Measurements from ENCODE around the gene MANSC1.

DNA sequence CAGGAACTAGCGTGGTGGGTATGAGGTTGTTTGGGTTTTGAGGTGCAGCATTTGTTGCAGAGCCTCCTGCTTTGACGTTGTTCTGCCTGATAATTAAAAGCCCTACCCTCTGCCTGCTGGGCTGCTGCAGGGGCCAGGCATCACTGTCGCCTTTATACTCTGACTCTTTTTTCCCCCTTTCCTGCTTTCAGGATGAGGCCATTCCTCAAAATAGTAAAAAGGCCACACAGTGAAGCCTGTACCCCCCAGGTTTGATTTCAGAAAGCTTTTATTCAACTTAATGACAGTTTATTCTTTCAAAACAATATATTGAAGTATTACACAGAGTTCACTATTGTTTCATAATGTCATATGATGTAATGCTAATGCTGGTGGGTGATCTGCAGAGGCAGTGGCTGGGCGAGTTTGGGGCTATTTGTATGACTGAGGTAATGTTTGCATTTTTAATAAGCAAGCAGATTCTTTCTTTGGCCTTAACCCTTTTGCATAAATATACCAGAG, 15.9 kb upstream of the MANSC1 start:
- TF ChIP-seq, protein P1, sequence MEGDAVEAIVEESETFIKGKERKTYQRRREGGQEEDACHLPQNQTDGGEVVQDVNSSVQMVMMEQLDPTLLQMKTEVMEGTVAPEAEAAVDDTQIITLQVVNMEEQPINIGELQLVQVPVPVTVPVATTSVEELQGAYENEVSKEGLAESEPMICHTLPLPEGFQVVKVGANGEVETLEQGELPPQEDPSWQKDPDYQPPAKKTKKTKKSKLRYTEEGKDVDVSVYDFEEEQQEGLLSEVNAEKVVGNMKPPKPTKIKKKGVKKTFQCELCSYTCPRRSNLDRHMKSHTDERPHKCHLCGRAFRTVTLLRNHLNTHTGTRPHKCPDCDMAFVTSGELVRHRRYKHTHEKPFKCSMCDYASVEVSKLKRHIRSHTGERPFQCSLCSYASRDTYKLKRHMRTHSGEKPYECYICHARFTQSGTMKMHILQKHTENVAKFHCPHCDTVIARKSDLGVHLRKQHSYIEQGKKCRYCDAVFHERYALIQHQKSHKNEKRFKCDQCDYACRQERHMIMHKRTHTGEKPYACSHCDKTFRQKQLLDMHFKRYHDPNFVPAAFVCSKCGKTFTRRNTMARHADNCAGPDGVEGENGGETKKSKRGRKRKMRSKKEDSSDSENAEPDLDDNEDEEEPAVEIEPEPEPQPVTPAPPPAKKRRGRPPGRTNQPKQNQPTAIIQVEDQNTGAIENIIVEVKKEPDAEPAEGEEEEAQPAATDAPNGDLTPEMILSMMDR (conservative IDR thresholded peaks at IDR 0.05 in 1 of 2, IDR thresholded peaks at IDR 0.05 in 1 of 2; ENCODE audit: extremely low read depth in 1 of 2, insufficient read depth in 1 of 2, low read depth in 1 of 2, low read length in 2 of 2), result no peak
- TF ChIP-seq EZH2 (IDR thresholded peaks at IDR 0.05; ENCODE audit: borderline replicate concordance, low read length), result no peak
